Epithelial cell of prostate (primary cell): ENCODE measurements around the gene CASP6.
"Not testable (repeated sequence)": the region's sequence is repeated elsewhere in the genome, so short reads cannot be mapped to it uniquely, and the experiment has no call there.

Experiments used
- DNase-seq: peaks from one replicate; pipeline ENCODE4 v3.0.0-alpha.2; 2011; ENCODE audit warnings: low read depth, low spot score
- H3K27ac ChIP-seq: fragments of 450-650 bp; 2 replicates; pipeline ENCODE4 v1.5.1; 2017; ENCODE audit warnings: mild to moderate bottlenecking

Gene CASP6

GRCh38 chr4:109722357-109722756 lies 19.1 kb upstream of the CASP6 start:
- DNase-seq = no peak
- no peak overlapping the region for H3K27ac ChIP-seq

- H3K27ac ChIP-seq = no peak overlapping the region
- DNase-seq = no peak
Measured at GRCh38 chr4:109721033-109721432, 17.8 kb upstream of the CASP6 start.

- no peak overlapping the region for H3K27ac ChIP-seq
- DNase-seq = no peak
Measured at GRCh38 chr4:109719604-109720003, 16.4 kb upstream of the CASP6 start.

- no peak for DNase-seq
- no peak overlapping the region for H3K27ac ChIP-seq
Measured at GRCh38 chr4:109718759-109719158, 15.5 kb upstream of the CASP6 start.

- H3K27ac ChIP-seq = no peak overlapping the region
- DNase-seq = no peak
Measured at GRCh38 chr4:109713500-109713899, 10.3 kb upstream of the CASP6 start.

GRCh38 chr4:109708990-109709389 lies 5.7 kb upstream of the CASP6 start:
- DNase-seq = no peak
- H3K27ac ChIP-seq = no peak overlapping the region

- DNase-seq = no peak
- no peak overlapping the region for H3K27ac ChIP-seq
Measured at GRCh38 chr4:109708435-109708834, 5.2 kb upstream of the CASP6 start.

- no peak for DNase-seq
- peak overlapping the region; percentile 64 for H3K27ac ChIP-seq
Measured at GRCh38 chr4:109703664-109704361, 568 bp upstream of the CASP6 start.

GRCh38 chr4:109701566-109702410 lies 1.5 kb downstream of the CASP6 start:
- DNase-seq = no peak
- H3K27ac ChIP-seq = peak overlapping the region; percentile 64

- H3K27ac ChIP-seq = no peak overlapping the region
- DNase-seq = no peak
Measured at GRCh38 chr4:109699553-109700225, 3.6 kb downstream of the CASP6 start.

- no peak overlapping the region for H3K27ac ChIP-seq
- DNase-seq = no peak
Measured at GRCh38 chr4:109698656-109699055, 4.6 kb downstream of the CASP6 start.

- no peak for DNase-seq
- H3K27ac ChIP-seq = no peak overlapping the region
Measured at GRCh38 chr4:109691411-109691920, 11.8 kb downstream of the CASP6 start.

- H3K27ac ChIP-seq = no peak overlapping the region
- no peak for DNase-seq
Measured at GRCh38 chr4:109690690-109691410, 12.4 kb downstream of the CASP6 start.

GRCh38 chr4:109684727-109685126 lies 18.5 kb downstream of the CASP6 start:
- DNase-seq = no peak

GRCh38 chr4:109683621-109684253 lies 19.5 kb downstream of the CASP6 start:
- no peak overlapping the region for H3K27ac ChIP-seq
- no peak for DNase-seq

More at GRCh38 chr4:109684727-109685126, 18.5 kb downstream of the CASP6 start:
- H3K27ac ChIP-seq = no peak overlapping the region

- H3K27ac ChIP-seq = no peak overlapping the region
Measured at GRCh38 chr4:109682875-109683274, 20.4 kb downstream of the CASP6 start.

GRCh38 chr4:109678925-109679324 lies 24.3 kb downstream of the CASP6 start:
- H3K27ac ChIP-seq, DNase-seq: not testable (repeated sequence)

More at GRCh38 chr4:109682875-109683274, 20.4 kb downstream of the CASP6 start:
- no peak for DNase-seq

GRCh38 chr4:109678472-109678871 lies 24.8 kb downstream of the CASP6 start:
- not testable (repeated sequence) for H3K27ac ChIP-seq, DNase-seq

GRCh38 chr4:109676886-109677285 lies 26.4 kb downstream of the CASP6 start:
- no peak for DNase-seq
- no peak overlapping the region for H3K27ac ChIP-seq

GRCh38 chr4:109675843-109676242 lies 27.4 kb downstream of the CASP6 start:
- H3K27ac ChIP-seq = no peak overlapping the region
- no peak for DNase-seq
